HepG2 (cell line): Measurements from ENCODE around the gene ZDHHC16. TPM values are rescaled to one million over a fixed set of nuclear protein-coding genes. Genes with fewer than 3 reads are reported as not detected.

Experiments
- ATAC-seq: fragments of 200-7000 bp; cut with Tn5 transposase; 3 replicates; pipeline ENCODE4 v1.9.1; 2020; ENCODE audit warnings: mild to moderate bottlenecking, moderate library complexity
- BruUV-seq: library from RNA; stranded (reverse); fragments of 400-500 nt; replicated peaks from 2 replicates; lab custom pipeline; 2021; lab: Mats Ljungman, UMichigan
- CTCF ChIA-PET: fragments of 300-600 bp; formaldehyde crosslinking; extraction: SDS; loops from one replicate; lab custom pipeline; 2021; ENCODE audit warnings: low total read pairs, inconsistent platforms, low intra/inter-chr PET ratio; lab: Yijun Ruan, JAX
- POLR2A ChIA-PET: fragments of 350-600 bp; sonication (Branson Sonifier 250); formaldehyde crosslinking; loops from one replicate; lab custom pipeline; 2020; ENCODE audit warnings: antibody characterized with exemption, inconsistent platforms; lab: Yijun Ruan, JAX
- DNase-seq: peaks from one replicate; pipeline ENCODE4 v3.0.0-alpha.2; 2015; ENCODE audit warnings: low spot score
- FAIRE-seq: peaks from 3 replicates; lab custom pipeline; 2011; peaks lifted over from hg19 to GRCh38; lab: Jason Lieb, UNC
- H2AFZ ChIP-seq: one replicate; pipeline ENCODE4 v1.6.1; 2011; ENCODE audit warnings: low read length, inconsistent platforms
- H3K27ac ChIP-seq: fragments of 300-600 bp; 3 replicates; pipeline ENCODE4 v1.8.0; 2011; ENCODE audit warnings: mixed run types, mild to moderate bottlenecking, mixed read lengths, low read length, inconsistent platforms; ENCODE audit not compliant: insufficient read depth; ENCODE audit errors: extremely low read length
- H3K27me3 ChIP-seq, 2 experiments: fragments of 200-600 bp in 1 of 2; 2 replicates in 1 of 2; 3 replicates in 1 of 2; pipeline versions ENCODE4 v1.6.0 to v1.8.0; 2011; ENCODE audit warnings: low read length in 2 of 2, mild to moderate bottlenecking in 2 of 2, moderate library complexity in 2 of 2, inconsistent platforms in 1 of 2; ENCODE audit not compliant: insufficient read depth in 2 of 2, control insufficient read depth in 1 of 2
- H3K36me3 ChIP-seq, 2 experiments: fragments of 200-600 bp in 1 of 2; replicated peaks in 1 of 2; 2 replicates in 1 of 2; 3 replicates in 1 of 2; pipeline versions ENCODE4 v1.5.1 to v1.8.0; 2011; ENCODE audit warnings: low read length in 2 of 2, inconsistent platforms in 1 of 2; ENCODE audit not compliant: insufficient read depth in 2 of 2, control insufficient read depth in 1 of 2
- H3K4me1 ChIP-seq: 2 replicates; pipeline ENCODE4 v1.5.1; 2012; ENCODE audit warnings: low read length, inconsistent platforms; ENCODE audit not compliant: insufficient read depth
- H3K4me2 ChIP-seq: 2 replicates; pipeline ENCODE4 v1.6.0; 2011; ENCODE audit warnings: low read depth, low read length, inconsistent platforms
- H3K4me3 ChIP-seq, 3 experiments: fragments of 200-600 bp in 1 of 3; sonication (generic), shearing (Covaris generic) in 1 of 3; replicated peaks in 1 of 3; 2 replicates each; pipeline ENCODE4 v1.5.1; 2011 to 2016; ENCODE audit warnings: low read length in 3 of 3, inconsistent platforms in 2 of 3, low read depth in 2 of 3, mild to moderate bottlenecking in 2 of 3, control low read depth in 1 of 3, mixed read lengths in 1 of 3; ENCODE audit not compliant: insufficient read depth in 1 of 3
- H3K79me2 ChIP-seq: one replicate; pipeline ENCODE4 v1.6.1; 2011; ENCODE audit warnings: low read length, inconsistent platforms; ENCODE audit not compliant: insufficient read depth
- H3K9ac ChIP-seq: 2 replicates; pipeline ENCODE4 v1.6.0; 2011; ENCODE audit warnings: mild to moderate bottlenecking, low read depth, low read length, inconsistent platforms; ENCODE audit not compliant: insufficient read depth
- H3K9me3 ChIP-seq: 2 replicates; pipeline ENCODE4 v1.5.1; 2012; ENCODE audit warnings: mild to moderate bottlenecking, low read length
- H4K20me1 ChIP-seq: 2 replicates; pipeline ENCODE4 v1.6.0; 2011; ENCODE audit warnings: inconsistent platforms, mild to moderate bottlenecking, low read length, moderate library complexity; ENCODE audit not compliant: insufficient read depth
- DNMT1 ChIP-seq: sonication (generic); formaldehyde crosslinking; IDR thresholded peaks from 2 replicates; pipeline ENCODE4 v1.5.1; 2020; ENCODE audit warnings: mild to moderate bottlenecking, missing genetic modification reagents
- GATAD2A ChIP-seq: IDR thresholded peaks from 2 replicates; pipeline ENCODE4 v1.6.1; 2016
- KDM5B ChIP-seq: sonication (generic); formaldehyde crosslinking; IDR thresholded peaks from 2 replicates; pipeline ENCODE4 v1.4.0; 2020; ENCODE audit warnings: missing genetic modification reagents, mild to moderate bottlenecking, borderline replicate concordance
- MEF2D ChIP-seq: sonication (generic); formaldehyde crosslinking; IDR thresholded peaks from 2 replicates; pipeline ENCODE4 v1.5.1; 2020; ENCODE audit warnings: mild to moderate bottlenecking, missing genetic modification reagents
- NFE2 ChIP-seq: sonication (generic); formaldehyde crosslinking; IDR thresholded peaks from 2 replicates; pipeline ENCODE4 v1.4.0; 2020; ENCODE audit warnings: missing genetic modification reagents
- POLR2AphosphoS2 ChIP-seq: IDR thresholded peaks from 2 replicates; pipeline ENCODE4 v1.6.1; 2011; ENCODE audit warnings: low read depth, low read length, improper control_type of control experiment
- RARA ChIP-seq: IDR thresholded peaks from 2 replicates; pipeline ENCODE4 v1.6.1; 2016; ENCODE audit warnings: missing genetic modification reagents, missing compliant biosample characterization
- SNAPC2 ChIP-seq: sonication (generic); formaldehyde crosslinking; IDR thresholded peaks from 2 replicates; pipeline ENCODE4 v1.8.1; 2022; ENCODE audit warnings: mild to moderate bottlenecking, missing genetic modification reagents
- ZNF101 ChIP-seq: sonication (generic); formaldehyde crosslinking; IDR thresholded peaks from 2 replicates; pipeline ENCODE4 v1.4.0; 2020; ENCODE audit warnings: mild to moderate bottlenecking, low read depth, missing genetic modification reagents, borderline replicate concordance
- ZNF30 ChIP-seq: sonication (generic); formaldehyde crosslinking; IDR thresholded peaks from 2 replicates; pipeline ENCODE4 v1.5.0; 2020; ENCODE audit warnings: mild to moderate bottlenecking, missing genetic modification reagents
- ZNF317 ChIP-seq: sonication (generic); formaldehyde crosslinking; IDR thresholded peaks from 2 replicates; pipeline ENCODE4 v1.5.0; 2020; ENCODE audit warnings: mild to moderate bottlenecking, missing genetic modification reagents
- ZNF562 ChIP-seq: sonication (generic); formaldehyde crosslinking; IDR thresholded peaks from 2 replicates; pipeline ENCODE4 v1.8.0; 2022; ENCODE audit warnings: missing genetic modification reagents, borderline replicate concordance
- ZNF839 ChIP-seq: sonication (generic); formaldehyde crosslinking; IDR thresholded peaks from 2 replicates; pipeline ENCODE4 v1.4.0; 2020; ENCODE audit warnings: missing genetic modification reagents, mild to moderate bottlenecking, borderline replicate concordance
- ZSCAN21 ChIP-seq: sonication (generic); formaldehyde crosslinking; IDR thresholded peaks from 2 replicates; pipeline ENCODE4 v1.8.0; 2022; ENCODE audit warnings: mild to moderate bottlenecking, missing genetic modification reagents, moderate library complexity, borderline replicate concordance
- ZSCAN25 ChIP-seq: sonication (generic); formaldehyde crosslinking; IDR thresholded peaks from 2 replicates; pipeline ENCODE4 v1.8.0; 2022; ENCODE audit warnings: mild to moderate bottlenecking, missing genetic modification reagents
- WGBS: methylation state at CpG from one replicate; pipeline ENCODE4 v1.1.6; 2017; ENCODE audit warnings: low lambda C conversion rate; 5-methylcytosine and 5-hydroxymethylcytosine counted together
- in situ Hi-C: cut with HindIII; loops from 2 replicates; pipeline ENCODE4 v1.10.0; 2017; ENCODE audit warnings: low pct_unique_long_range_greater_than_20kb; ENCODE audit not compliant: extremely low pct_ligation_motif_present
- intact Hi-C: fragments of 100-400 bp; cut with micrococcal nuclease; formaldehyde crosslinking; loops from one replicate; pipeline ENCODE4 v1.10.0; 2022; ENCODE audit not compliant: unreplicated experiment
- polyA plus RNA-seq, 8 experiments: library from polyadenylated mRNA; depleted of rRNA in 3 of 8; stranded (reverse) in 7 of 8; unstranded in 1 of 8; fragments of >200 nt; fragmentation: Illumina TruSeq in 4 of 8; extraction: Trizol in 4 of 8; gene quantifications; 2 replicates each; pipeline versions ENCODE4 v1.2.1 to v1.2.3, GENCODE V29; 2011 to 2016; ENCODE audit warnings: low read depth in 4 of 8, missing spikeins in 1 of 8, mixed read lengths in 1 of 8; ENCODE audit not compliant: insufficient read depth in 1 of 8
- total RNA-seq, 5 experiments: library from RNA; depleted of rRNA; stranded (reverse); fragments of >200 nt; fragmentation: Illumina TruSeq; extraction: Trizol; gene quantifications; 2 replicates each; pipeline ENCODE4 v1.2.3, GENCODE V29; 2016; ENCODE audit warnings: low read depth in 1 of 5
- TF ChIP-seq, protein P1 (sequence below), 2 experiments: sonication (generic) in 1 of 2; formaldehyde crosslinking in 1 of 2; IDR thresholded peaks; 2 replicates each; pipeline versions ENCODE4 v1.5.1 to v1.6.1; 2011 to 2020; ENCODE audit warnings: borderline replicate concordance in 1 of 2, low read depth in 1 of 2, low read length in 1 of 2, mild to moderate bottlenecking in 1 of 2, missing genetic modification reagents in 1 of 2, moderate library complexity in 1 of 2

ZDHHC16 gene
- total and polyA plus RNA-seq, 2 of the 13 experiments (the other 11 are each of a cell fraction or from before 2014, with no cell fraction given) = 40.8 to 41.8 TPM

DNA sequence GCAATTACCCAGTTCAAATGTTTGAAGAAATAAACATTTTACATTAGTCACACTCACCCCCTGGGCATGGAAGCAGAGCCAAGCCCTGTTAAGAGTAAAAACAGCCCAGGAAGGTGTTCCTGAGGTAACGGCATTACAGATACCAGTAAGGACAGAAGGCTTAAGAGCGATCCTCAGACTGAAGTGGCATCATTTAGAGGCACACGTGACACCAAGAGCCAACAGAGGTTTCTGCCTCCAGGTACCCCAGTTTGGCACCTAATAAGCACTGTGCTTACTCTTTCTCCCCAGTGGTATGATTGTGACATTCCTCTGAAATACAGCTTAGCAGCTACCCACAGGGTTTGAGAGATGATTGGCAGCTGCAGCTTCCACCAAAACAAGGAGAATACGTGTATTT is 35.1 kb downstream of the ZDHHC16 start:
- CTCF ChIA-PET = no interaction called here
- H3K36me3 ChIP-seq = peaks cover 22 to 71% of the 10 kb centered on the region in 2 experiments
- ATAC-seq (no peak), FAIRE-seq (no peak)
- H3K4me3 ChIP-seq = no peak overlapping the region
- peaks cover 19% of the 10 kb centered on the region for H3K4me1 ChIP-seq
- TF ChIP-seq KDM5B (CRISPR knock-in tag) (no peak), RARA (CRISPR knock-in tag) (no peak), ZNF101 (CRISPR knock-in tag) (no peak), ZNF562 (CRISPR knock-in tag) (no peak), GATAD2A (CRISPR knock-in tag) (no peak), ZNF839 (CRISPR knock-in tag) (no peak), ZNF317 (CRISPR knock-in tag) (no peak), ZNF30 (no peak), ZSCAN25 (CRISPR knock-in tag) (no peak), SNAPC2 (CRISPR knock-in tag) (no peak), NFE2 (CRISPR knock-in tag) (no peak), ZSCAN21 (CRISPR knock-in tag) (no peak), POLR2AphosphoS2 (no peak), MEF2D (CRISPR knock-in tag) (no peak), DNMT1 (no peak)
- TF ChIP-seq, protein P1, sequence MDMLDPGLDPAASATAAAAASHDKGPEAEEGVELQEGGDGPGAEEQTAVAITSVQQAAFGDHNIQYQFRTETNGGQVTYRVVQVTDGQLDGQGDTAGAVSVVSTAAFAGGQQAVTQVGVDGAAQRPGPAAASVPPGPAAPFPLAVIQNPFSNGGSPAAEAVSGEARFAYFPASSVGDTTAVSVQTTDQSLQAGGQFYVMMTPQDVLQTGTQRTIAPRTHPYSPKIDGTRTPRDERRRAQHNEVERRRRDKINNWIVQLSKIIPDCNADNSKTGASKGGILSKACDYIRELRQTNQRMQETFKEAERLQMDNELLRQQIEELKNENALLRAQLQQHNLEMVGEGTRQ (IDR thresholded peaks at IDR 0.05; ENCODE audit: low read depth, low read length) = no peak
- TF ChIP-seq, protein P1 (CRISPR knock-in tag; IDR thresholded peaks at IDR 0.05; ENCODE audit: borderline replicate concordance) = no peak
- TF ChIP-seq, all 625 proteins: peak for 0
- POLR2A ChIA-PET = no interaction called here
- peaks cover 19% of the 10 kb centered on the region for H3K79me2 ChIP-seq
- in situ Hi-C loops (no loop called here), intact Hi-C loops (no loop called here)
- H3K4me2 ChIP-seq = no peak overlapping the region
- no TSS peak for BruUV-seq
- DNase-seq = no peak
- no peak overlapping the region for H3K9ac ChIP-seq
- H3K27me3 ChIP-seq = no peaks in the 10 kb centered on the region
- no peaks in the 10 kb centered on the region for H3K9me3 ChIP-seq
- no peaks in the 10 kb centered on the region for H4K20me1 ChIP-seq
- H2AFZ ChIP-seq = no peak overlapping the region
- no peak overlapping the region for H3K27ac ChIP-seq
- WGBS = 98% methylated on average over 4 of the region's 4 CpGs
